Upper lobe of left lung (tissue), 4 donors: ENCODE data around the gene FYB2.

Source experiments
- CTCF ChIP-seq, 6 experiments: fragments of 450-650 bp in 4 of 6; fragments of 200-600 bp in 2 of 6; sonication (generic) in 2 of 6; IDR thresholded peaks; one replicate each; pipeline ENCODE4 v1.5.1; 2016 to 2019; ENCODE audit warnings: antibody characterized with exemption in 6 of 6
- EP300 ChIP-seq, 4 donors: sonication (generic); formaldehyde crosslinking; IDR thresholded peaks; one replicate each; pipeline ENCODE4 v1.5.1; 2017; ENCODE audit warnings: antibody characterized with exemption in 4 of 4, control low read depth in 2 of 4
- POLR2A ChIP-seq, 4 donors: fragments of 450-650 bp; IDR thresholded peaks; one replicate each; pipeline ENCODE4 v1.5.1; 2016 to 2017; ENCODE audit warnings: antibody characterized with exemption in 4 of 4, mild to moderate bottlenecking in 2 of 4
- POLR2AphosphoS5 ChIP-seq, 2 donors: sonication (generic); formaldehyde crosslinking; IDR thresholded peaks; one replicate each; pipeline ENCODE4 v1.5.1; 2017; ENCODE audit warnings: antibody characterized with exemption in 2 of 2

- TF ChIP-seq POLR2A (IDR thresholded peaks at IDR 0.05), result no peak
- no peak for TF ChIP-seq CTCF (IDR thresholded peaks at IDR 0.05)
- TF ChIP-seq POLR2AphosphoS5 (IDR thresholded peaks at IDR 0.05), result no peak
- no peak for TF ChIP-seq EP300 (IDR thresholded peaks at IDR 0.05)
Measured at GRCh38 chr1:56855190-56855589, 36.0 kb upstream of the FYB2 start.
